Adipocyte (in vitro differentiated cells): Measurements from ENCODE around the gene MAGI3.

Source experiments
- DNase-seq: peaks from one replicate; pipeline ENCODE4 v3.0.0-alpha.2; 2015; ENCODE audit warnings: low read depth
- H3K27me3 ChIP-seq: replicated peaks from 2 replicates; pipeline ENCODE4 v1.7.0; 2013; ENCODE audit warnings: mild to moderate bottlenecking, low read length, moderate library complexity; ENCODE audit not compliant: control insufficient read depth, insufficient read depth
- H3K36me3 ChIP-seq: 2 replicates; pipeline ENCODE4 v1.7.0; 2013; ENCODE audit warnings: low read length, mild to moderate bottlenecking, moderate library complexity; ENCODE audit not compliant: control insufficient read depth, insufficient read depth, severe bottlenecking
- H3K4me1 ChIP-seq: 2 replicates; pipeline ENCODE4 v1.7.0; 2013; ENCODE audit warnings: mild to moderate bottlenecking, low read length, moderate library complexity; ENCODE audit not compliant: control insufficient read depth, insufficient read depth
- H3K4me3 ChIP-seq: 2 replicates; pipeline ENCODE4 v1.7.0; 2013; ENCODE audit warnings: mild to moderate bottlenecking, low read length, moderate library complexity
- H3K9ac ChIP-seq: 2 replicates; pipeline ENCODE4 v1.7.0; 2013; ENCODE audit warnings: mild to moderate bottlenecking, low read length, moderate library complexity
- H3K9me3 ChIP-seq: 2 replicates; pipeline ENCODE4 v1.7.0; 2013; ENCODE audit warnings: mild to moderate bottlenecking, low read length, moderate library complexity; ENCODE audit not compliant: control insufficient read depth

The MAGI3 gene

GRCh38 chr1:113660088-113660487, 269.8 kb downstream of the MAGI3 start:
- Histone ChIP-seq H3K27me3 (no peaks in the 10 kb centered on the region), H3K9ac (no peak overlapping the region), H3K4me3 (no peak overlapping the region), H3K4me1 (no peaks in the 10 kb centered on the region), H3K36me3 (peaks cover 5% of the 10 kb centered on the region), H3K9me3 (no peaks in the 10 kb centered on the region)
- no peak for DNase-seq

- H3K9me3 ChIP-seq = no peaks in the 10 kb centered on the region
- peaks cover 5% of the 10 kb centered on the region for H3K36me3 ChIP-seq
- no peak for DNase-seq
- no peak overlapping the region for H3K9ac ChIP-seq
- no peak overlapping the region for H3K4me3 ChIP-seq
- H3K27me3 ChIP-seq = no peaks in the 10 kb centered on the region
- no peaks in the 10 kb centered on the region for H3K4me1 ChIP-seq
Observed at GRCh38 chr1:113662101-113662500, 271.8 kb downstream of the MAGI3 start.

GRCh38 chr1:113663165-113663951, 273.0 kb downstream of the MAGI3 start:
- Histone ChIP-seq H3K9me3 (no peaks in the 10 kb centered on the region), H3K4me1 (no peaks in the 10 kb centered on the region), H3K4me3 (no peak overlapping the region), H3K27me3 (no peaks in the 10 kb centered on the region), H3K9ac (no peak overlapping the region), H3K36me3 (peaks cover 5% of the 10 kb centered on the region)
- no peak for DNase-seq

DNA sequence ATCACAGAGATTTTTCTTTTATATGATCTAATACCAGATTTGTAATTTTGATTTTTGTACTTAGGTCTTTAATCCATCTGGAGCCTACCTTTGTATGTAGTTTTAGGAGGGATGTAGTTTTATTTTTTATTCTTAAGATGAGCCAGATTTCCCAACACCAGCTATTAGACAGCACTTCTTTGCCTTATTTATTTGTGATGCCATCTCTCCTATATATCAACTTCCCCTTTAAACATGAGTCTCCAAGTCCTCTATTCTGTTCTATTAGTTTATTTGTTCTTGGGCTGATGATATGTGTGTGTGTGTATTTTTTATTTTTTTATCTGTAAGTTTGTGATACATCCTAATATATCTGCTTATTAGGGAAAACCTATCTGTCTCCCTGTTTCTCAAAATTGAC, 274.8 kb downstream of the MAGI3 start:
- no peak for DNase-seq
- H3K27me3 ChIP-seq = no peaks in the 10 kb centered on the region
- no peak overlapping the region for H3K9ac ChIP-seq
- no peaks in the 10 kb centered on the region for H3K4me1 ChIP-seq
- no peaks in the 10 kb centered on the region for H3K36me3 ChIP-seq
- no peak overlapping the region for H3K4me3 ChIP-seq
- H3K9me3 ChIP-seq = no peaks in the 10 kb centered on the region

DNA sequence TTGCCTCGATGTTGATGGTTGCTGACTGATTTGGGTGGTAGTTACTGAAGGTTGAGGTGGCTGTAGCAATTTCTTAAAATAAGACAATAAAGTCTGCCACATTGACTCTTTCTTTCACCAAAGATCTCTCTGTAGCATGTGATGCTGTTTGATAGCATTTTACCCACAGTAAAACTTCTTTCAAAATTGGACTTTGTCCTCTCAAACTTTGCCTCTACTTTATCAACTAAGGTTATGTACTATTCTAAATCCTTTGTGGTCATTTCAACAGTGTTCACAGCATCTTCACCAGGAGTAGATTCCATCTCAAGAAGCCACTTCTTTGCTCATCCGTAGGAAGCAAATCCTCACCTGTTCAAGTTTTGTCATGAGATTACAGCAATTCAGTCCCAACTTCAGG, 275.8 kb downstream of the MAGI3 start:
- DNase-seq = no peak
- H3K4me1 ChIP-seq = no peaks in the 10 kb centered on the region
- H3K36me3 ChIP-seq = no peaks in the 10 kb centered on the region
- no peaks in the 10 kb centered on the region for H3K27me3 ChIP-seq
- H3K9ac ChIP-seq = no peak overlapping the region
- H3K9me3 ChIP-seq = no peaks in the 10 kb centered on the region
- H3K4me3 ChIP-seq = no peak overlapping the region

DNA sequence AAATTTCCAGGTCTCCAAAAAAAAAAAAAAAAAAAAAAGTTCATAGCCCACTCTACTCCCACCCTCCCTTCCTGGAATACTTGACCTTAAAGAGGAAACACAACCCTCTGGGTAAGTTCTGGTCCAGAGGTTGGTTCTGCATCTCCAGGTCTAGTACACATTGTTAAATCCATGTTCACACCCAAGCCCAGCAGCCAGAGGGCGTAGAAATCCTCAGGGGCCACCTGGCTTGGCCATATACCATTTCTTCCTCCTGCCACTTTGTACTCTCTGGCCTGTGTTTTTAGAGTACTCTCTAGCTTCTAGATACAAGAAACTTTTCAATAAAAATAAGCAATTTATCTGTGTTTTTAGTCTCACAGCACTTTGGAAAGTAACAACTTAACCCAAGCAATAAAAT, 279.7 kb downstream of the MAGI3 start:
- no peaks in the 10 kb centered on the region for H3K27me3 ChIP-seq
- DNase-seq = no peak
- no peaks in the 10 kb centered on the region for H3K9me3 ChIP-seq
- no peak overlapping the region for H3K4me3 ChIP-seq
- H3K36me3 ChIP-seq = no peaks in the 10 kb centered on the region
- no peaks in the 10 kb centered on the region for H3K4me1 ChIP-seq
- H3K9ac ChIP-seq = no peak overlapping the region

GRCh38 chr1:113670650-113671049, 280.3 kb downstream of the MAGI3 start:
- no peak overlapping the region for H3K9ac ChIP-seq
- DNase-seq = no peak
- H3K4me3 ChIP-seq = no peak overlapping the region
- no peaks in the 10 kb centered on the region for H3K4me1 ChIP-seq
- no peaks in the 10 kb centered on the region for H3K9me3 ChIP-seq
- H3K27me3 ChIP-seq = no peaks in the 10 kb centered on the region
- no peaks in the 10 kb centered on the region for H3K36me3 ChIP-seq

DNA sequence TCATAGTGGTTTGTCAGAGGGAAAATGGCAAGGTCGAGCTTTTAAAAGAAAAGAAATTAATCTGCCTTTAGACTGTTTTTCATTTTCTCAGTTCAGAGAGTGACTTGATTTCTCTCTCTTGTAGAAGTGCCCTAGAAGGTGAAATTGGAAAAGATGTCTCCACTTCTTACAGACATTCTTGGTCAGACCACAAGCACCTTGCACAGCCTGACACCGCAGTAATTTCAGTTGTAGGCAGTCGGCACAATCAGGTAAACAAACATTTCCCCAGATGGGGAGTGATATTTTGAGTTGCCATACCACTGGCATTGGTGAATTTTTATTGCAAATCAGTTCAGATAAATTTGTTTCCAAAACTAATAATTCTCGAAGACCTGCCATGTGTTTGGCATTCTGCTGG, 282.2 kb downstream of the MAGI3 start:
- Histone ChIP-seq H3K9ac (no peak overlapping the region), H3K9me3 (no peaks in the 10 kb centered on the region), H3K27me3 (no peaks in the 10 kb centered on the region), H3K4me1 (peaks cover 5% of the 10 kb centered on the region), H3K36me3 (no peaks in the 10 kb centered on the region), H3K4me3 (no peak overlapping the region)
- no peak for DNase-seq

DNA sequence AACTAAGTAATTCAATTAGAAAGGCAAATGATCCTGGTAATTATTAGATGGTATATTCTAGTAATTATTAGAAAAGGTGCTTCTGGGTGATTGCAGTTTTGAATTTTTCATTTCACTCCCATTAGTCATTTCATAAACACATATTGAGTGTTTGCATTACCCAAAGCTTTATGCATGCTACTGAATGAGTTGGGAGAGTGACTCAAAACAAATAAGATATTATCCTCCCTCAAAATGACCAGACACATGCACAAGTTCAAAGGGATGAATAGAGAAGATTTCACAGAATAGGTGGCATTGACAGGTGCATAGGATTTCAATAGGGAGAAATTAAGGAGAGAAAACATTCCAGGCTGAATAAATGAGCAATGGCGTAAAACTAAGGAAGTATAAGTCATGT, 284.3 kb downstream of the MAGI3 start:
- Histone ChIP-seq H3K4me1 (peaks cover 8% of the 10 kb centered on the region), H3K9ac (no peak overlapping the region), H3K27me3 (no peaks in the 10 kb centered on the region), H3K9me3 (no peaks in the 10 kb centered on the region), H3K4me3 (no peak overlapping the region), H3K36me3 (no peaks in the 10 kb centered on the region)
- no peak for DNase-seq

DNA sequence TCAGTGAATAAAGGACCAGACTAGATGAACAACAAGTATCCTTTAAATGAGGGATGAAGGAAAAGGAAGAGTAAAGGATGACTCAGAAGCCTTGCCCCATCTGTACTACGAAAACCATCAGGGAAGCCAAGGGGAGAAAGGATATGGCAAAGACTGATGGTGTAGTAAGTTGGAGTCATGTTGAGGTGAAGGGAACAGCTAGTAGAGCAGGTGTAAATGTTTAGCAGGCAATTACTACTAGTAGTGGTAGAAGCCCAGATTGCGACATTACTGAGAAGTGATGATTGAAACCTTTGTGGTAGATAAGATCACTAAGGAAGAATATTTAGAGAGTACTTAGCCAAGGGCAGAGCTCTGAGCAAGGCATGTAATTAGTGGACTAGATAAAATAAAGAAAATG, 285.0 kb downstream of the MAGI3 start:
- H3K9me3 ChIP-seq = no peaks in the 10 kb centered on the region
- no peaks in the 10 kb centered on the region for H3K36me3 ChIP-seq
- peaks cover 8% of the 10 kb centered on the region for H3K4me1 ChIP-seq
- no peak overlapping the region for H3K9ac ChIP-seq
- no peak overlapping the region for H3K4me3 ChIP-seq
- no peaks in the 10 kb centered on the region for H3K27me3 ChIP-seq
- DNase-seq = no peak

GRCh38 chr1:113676524-113676923, 286.2 kb downstream of the MAGI3 start:
- Histone ChIP-seq H3K4me3 (no peak overlapping the region), H3K4me1 (peaks cover 8% of the 10 kb centered on the region), H3K9me3 (no peaks in the 10 kb centered on the region), H3K9ac (no peak overlapping the region), H3K27me3 (no peaks in the 10 kb centered on the region), H3K36me3 (no peaks in the 10 kb centered on the region)
- no peak for DNase-seq
